ENCODE data around the gene ITM2C.

- TF ChIP-seq CTCF (conservative IDR thresholded peaks at IDR 0.05) = no peak
- TF ChIP-seq ZFX (IDR thresholded peaks at IDR 0.05) = no peak
These were observed 15.1 kb downstream of the ITM2C start for GRCh38 chr2:230879891-230880290.
